HG03521 (cell line): ENCODE measurements around the gene CD59.
A peak's percentile ranks its signal among the peaks of the same experiment; 100 is the strongest.
"Not testable (repeated sequence)": the region's sequence is repeated elsewhere in the genome, so short reads cannot be mapped to it uniquely, and the experiment has no call there.

ENCODE experiments used
- ATAC-seq: cut with Tn5 transposase; IDR thresholded peaks from one replicate; pipeline ENCODE4 v1.9.1; 2021; ENCODE audit warnings: mild to moderate bottlenecking, moderate library complexity; ENCODE audit not compliant: unreplicated experiment

The CD59 gene

GRCh38 chr11:33716243-33716642 is 20.0 kb downstream of the CD59 start:
- ATAC-seq = no peak

DNA sequence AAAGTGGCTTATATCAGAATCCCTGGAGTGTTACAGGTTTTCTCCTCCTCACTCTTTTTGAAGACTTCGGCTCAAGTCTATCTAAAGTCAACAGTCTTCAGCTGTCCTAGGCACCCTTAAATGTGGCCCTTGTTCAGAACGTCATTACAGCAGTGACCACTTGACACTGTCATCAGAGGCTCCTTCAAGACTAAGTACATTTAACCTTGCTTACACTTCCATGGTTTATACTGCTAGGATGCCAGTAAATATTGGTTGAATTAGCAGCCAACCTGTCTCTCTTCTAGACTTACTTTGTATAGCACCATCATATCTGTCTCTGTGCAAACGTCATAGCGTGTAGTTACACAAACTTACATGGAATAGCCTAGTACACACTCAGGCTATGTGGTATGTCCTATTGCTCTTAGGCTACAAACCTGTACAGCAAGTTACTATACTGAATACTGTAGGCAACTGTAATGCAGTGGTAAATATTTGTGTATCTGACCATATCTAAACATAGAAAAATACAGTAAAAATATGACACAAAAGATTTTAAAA is 22.3 kb downstream of the CD59 start:
- ATAC-seq = no peak

DNA sequence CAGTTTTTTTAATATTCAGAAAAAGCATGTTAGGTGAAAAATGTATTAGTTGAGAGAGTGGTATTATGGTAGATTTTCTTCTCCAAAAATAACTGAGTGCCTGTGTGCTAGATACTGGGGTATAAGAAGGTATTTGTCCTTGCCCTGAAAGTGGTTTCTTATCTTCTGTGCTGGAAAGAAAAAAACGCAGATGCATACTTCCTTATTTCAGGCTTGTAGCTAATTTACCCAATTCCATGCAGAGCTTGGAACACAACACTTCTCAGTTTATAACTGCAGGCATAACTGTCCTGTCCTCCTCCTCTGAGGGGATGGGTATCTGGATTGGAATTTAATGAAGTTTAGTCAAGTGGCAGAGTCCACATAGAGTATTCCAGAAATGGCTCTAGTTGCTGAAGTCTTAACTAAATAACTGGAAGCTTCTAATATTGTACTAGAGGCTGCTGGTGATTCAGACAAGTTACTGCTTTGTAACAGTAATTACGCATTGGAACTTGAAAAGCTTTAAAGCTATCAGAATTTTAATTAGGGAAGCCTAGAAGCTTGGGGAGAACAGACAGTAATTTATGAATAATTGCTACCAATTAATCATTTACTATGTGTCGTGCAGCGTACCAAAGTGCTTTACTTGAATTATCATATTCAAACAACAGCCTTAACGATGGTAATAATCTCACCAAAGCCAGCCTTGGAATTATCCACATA is 22.9 kb downstream of the CD59 start:
- ATAC-seq = no peak

DNA sequence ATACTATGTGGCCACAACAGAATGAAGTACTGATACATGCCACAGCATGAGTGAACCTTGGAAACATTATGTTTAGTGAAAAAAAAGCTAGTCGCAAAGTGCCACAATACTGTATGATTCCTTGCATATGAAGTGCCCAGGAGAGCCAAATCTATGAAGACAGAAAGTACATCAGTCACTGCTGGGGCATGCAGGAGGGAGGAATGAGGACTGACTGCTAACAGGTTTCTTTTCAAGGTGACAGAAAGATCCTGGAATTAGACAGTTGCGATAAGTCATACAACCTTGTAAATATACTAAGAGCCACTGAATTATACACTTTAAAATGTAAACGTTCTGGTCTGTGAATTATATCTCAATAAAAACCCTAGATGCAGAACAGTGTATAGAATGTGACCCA is 23.8 kb downstream of the CD59 start:
- no peak for ATAC-seq

DNA sequence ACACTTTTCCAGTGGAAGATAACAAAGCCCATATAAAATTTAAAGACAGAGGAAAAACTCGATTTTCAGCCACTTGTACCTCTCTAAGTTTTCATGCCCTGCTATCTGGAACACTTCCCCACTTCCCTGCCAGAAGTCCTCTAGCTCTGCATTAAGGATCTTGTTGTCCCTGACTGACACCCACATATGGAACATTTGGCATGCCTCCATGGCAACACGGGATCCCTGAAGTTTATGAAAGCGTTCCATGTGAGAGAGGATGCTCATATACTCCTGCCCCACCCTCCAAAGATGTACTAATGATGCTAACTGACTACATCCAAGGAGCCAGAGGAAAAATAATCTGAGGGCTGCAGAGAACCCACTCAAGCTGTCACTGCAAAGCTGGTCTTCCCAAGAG is 26.8 kb downstream of the CD59 start:
- ATAC-seq = no peak

DNA sequence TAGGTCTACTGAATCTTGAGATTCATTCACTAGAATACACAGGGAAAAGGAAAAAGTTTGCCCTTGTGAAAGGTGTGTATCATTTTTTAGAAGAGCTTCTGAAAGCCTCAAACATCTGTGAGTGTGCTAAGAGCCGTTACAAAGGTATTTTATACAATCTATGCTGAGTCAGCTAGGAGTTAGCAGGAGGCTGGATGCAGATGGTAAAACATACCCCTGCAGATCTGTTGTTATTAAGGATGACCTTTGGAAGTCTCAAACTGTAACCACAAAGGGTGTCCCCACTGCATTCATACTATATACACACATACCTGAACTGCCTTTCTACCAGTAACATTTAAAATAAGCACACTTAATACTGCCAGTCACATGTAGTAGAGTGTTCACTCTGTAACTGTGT is 27.2 kb downstream of the CD59 start:
- ATAC-seq = no peak

- not testable (repeated sequence) for ATAC-seq
Measured at GRCh38 chr11:33707831-33708230, 28.4 kb downstream of the CD59 start.

DNA sequence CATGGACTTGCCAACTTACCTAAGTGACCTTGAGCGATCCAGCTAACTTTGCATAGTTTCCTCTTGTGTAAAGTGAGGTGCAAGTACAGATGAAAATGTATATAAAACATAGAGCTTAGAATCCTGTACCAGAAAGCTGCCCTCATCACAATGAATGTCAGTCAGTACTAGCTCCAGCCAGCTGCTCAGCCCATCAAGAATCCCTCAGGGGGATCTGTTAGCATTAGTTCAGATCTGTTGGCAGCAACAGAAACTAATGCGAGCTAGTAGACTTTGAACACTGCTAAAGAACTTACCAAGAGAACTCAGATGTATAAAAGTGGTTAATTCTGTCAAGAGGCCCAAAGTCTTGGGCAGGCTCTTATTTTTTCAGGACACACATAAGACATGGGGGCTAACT is 29.3 kb downstream of the CD59 start:
- ATAC-seq = no peak

GRCh38 chr11:33706546-33706945 is 29.7 kb downstream of the CD59 start:
- ATAC-seq = no peak

- ATAC-seq = no peak
Measured at GRCh38 chr11:33704240-33705002, 31.8 kb downstream of the CD59 start.

GRCh38 chr11:33703788-33704187 is 32.4 kb downstream of the CD59 start:
- no peak for ATAC-seq

DNA sequence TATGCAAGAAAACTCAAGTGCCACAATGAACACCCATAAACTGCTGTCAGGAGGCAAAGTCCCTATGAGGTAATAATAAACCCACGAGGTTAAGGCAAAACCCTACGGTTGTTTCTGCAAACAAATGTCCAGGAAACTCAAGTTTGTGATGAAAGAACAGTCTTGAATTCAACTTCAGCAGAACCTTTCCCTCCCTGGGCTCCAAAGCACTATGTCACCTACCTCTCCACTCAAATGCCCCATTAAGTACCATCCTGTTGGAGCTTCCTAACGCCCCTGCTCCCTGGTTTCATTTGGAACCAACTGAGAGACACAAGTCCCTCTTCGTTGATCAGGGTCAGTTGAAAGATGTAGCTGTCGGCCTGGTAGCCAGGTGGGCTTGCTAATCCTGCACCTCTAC is 33.0 kb downstream of the CD59 start:
- no peak for ATAC-seq

DNA sequence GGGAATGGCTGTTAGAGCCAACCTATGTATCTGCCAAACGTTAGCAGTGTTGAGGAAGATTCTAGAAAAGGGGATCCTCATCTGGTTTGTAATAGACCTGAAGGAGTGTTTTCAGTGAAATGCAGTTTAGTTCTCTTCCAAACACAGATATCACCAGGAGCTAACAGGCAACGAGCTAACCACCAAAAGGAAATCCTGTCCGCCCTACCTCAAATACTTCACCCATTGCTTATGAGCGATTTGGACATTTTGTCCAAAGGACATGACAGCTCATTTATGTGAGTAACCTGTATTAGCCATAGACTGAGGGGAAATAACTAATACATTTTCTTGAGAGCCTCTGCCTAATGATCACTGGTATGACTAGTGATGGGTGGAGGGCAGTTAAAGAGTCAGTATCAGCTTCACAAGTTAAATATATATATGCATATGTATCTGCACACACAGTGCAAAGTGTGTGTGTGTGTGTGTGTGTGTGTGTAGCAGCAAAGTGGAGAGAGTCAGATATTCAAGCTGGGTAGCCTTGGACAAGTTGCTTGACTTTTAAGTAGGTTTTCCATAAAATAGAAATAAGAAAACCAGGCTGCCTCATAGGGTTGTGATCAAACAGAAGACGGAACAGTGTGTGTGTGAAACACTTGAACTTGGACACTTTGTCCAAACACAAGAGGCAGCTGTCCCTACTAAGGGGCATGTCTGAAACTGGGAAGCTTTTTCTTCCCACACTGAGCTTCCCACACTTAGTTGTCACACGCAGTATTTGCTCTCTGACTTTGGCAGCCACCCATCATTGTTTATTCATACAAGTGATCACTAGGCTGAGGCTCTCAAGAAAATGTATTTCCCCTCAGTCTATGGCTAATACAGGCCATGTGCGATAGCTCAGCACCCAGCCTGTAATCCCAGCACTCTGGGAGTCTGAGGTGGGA is 34.7 kb downstream of the CD59 start:
- ATAC-seq = no peak

GRCh38 chr11:33700502-33701271 is 35.5 kb downstream of the CD59 start, which contains the start of gene C11orf91:
Gene C11orf91, minus strand, starts transcription at chr11:33700826. Its CDS starts 86 bp downstream, at chr11:33700740.
- peak; percentile 86 for ATAC-seq

- ATAC-seq = no peak
Measured at GRCh38 chr11:33700063-33700501, 36.1 kb downstream of the CD59 start.

- ATAC-seq = no peak
Measured at GRCh38 chr11:33699515-33700062, 36.6 kb downstream of the CD59 start.

DNA sequence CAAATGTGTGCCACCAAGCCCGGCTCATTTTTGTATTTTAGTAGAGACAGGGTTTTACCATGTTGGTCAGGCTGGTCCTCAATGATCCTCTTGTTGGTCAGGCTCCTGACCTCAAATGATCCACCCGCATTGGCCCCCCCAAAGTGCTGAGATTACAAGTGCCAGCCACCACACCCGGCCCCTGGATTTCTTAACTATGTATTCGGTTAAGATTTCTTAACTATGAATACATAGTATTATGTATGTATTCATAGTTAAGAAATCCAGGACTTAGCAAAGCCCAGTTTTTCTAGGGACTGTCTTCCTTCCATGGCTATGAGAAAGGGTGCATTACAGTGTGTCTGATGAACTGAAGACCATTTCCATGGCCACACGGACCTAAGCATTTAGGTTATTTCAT is 37.3 kb downstream of the CD59 start:
- ATAC-seq = no peak

GRCh38 chr11:33697997-33698396 is 38.2 kb downstream of the CD59 start:
- ATAC-seq = no peak

- no peak for ATAC-seq
Measured at GRCh38 chr11:33696931-33697638, 39.1 kb downstream of the CD59 start.
